Subcutaneous preadipocyte (primary cell): ENCODE measurements around the gene AQP12B. TPM values are rescaled to one million over a fixed set of nuclear protein-coding genes. Genes with fewer than 3 reads are reported as not detected.

Source experiments
- small RNA-seq: library from RNA; depleted of rRNA; stranded (forward); fragments of <200 nt; gene quantifications from one replicate; pipeline ENCODE3, GENCODE V24; 2012
- total RNA-seq: library from RNA; depleted of rRNA; stranded (reverse); fragments of >200 nt; gene quantifications from 2 replicates; pipeline ENCODE4 v1.2.3, GENCODE V29; 2012

The AQP12B gene
- total RNA-seq: not detected in 2 replicates

GRCh38 chr2:240682431-240683224, at the start of gene AQP12B:
Gene AQP12B (minus strand): TSS chr2:240682885. CDS start chr2:240682837, 48 bp downstream.

GRCh38 chr2:240691631-240692420, 9.1 kb upstream of the AQP12B start, which contains the start of gene AQP12A:
Gene AQP12A (plus strand): TSS chr2:240691866. CDS start chr2:240691914, 48 bp downstream.

Small RNA genes within 50 kb of the gene (small RNA-seq; reads per million reads assigned to genes)
- gene AC011298.3: not detected

Other genes with a start within 250 kb of the AQP12B start
- gene GPC1, start 247.2 kb downstream of the AQP12B start, total RNA-seq: 87.6 and 88.9 TPM in 2 replicates
- 11.0 and 11.1 TPM in 2 replicates for gene ANKMY1, start 124.9 kb downstream of the AQP12B start, total RNA-seq
- 2.9 and 3.7 TPM in 2 replicates for gene DUSP28, start 122.5 kb downstream of the AQP12B start, total RNA-seq
- gene RNPEPL1, start 114.4 kb downstream of the AQP12B start, total RNA-seq: 10.7 and 11.1 TPM in 2 replicates
- 15.8 and 24.2 TPM in 2 replicates for gene CAPN10, start 96.2 kb downstream of the AQP12B start, total RNA-seq
- gene GPR35, start 57.4 kb downstream of the AQP12B start, total RNA-seq: under 0.01 and 0.20 TPM in 2 replicates
- not detected in 2 replicates for gene AQP12A, start 9.0 kb upstream of the AQP12B start, total RNA-seq
- gene KIF1A, start 137.3 kb upstream of the AQP12B start, total RNA-seq: not detected in 2 replicates
- gene AGXT, start 185.9 kb upstream of the AQP12B start, total RNA-seq: not detected in 2 replicates
- gene MAB21L4, start 213.3 kb upstream of the AQP12B start, total RNA-seq: not detected in 2 replicates
- gene CROCC2, start 223.5 kb upstream of the AQP12B start, total RNA-seq: 0.20 and 0.37 TPM in 2 replicates